Left cardiac atrium (tissue), 4 donors: ENCODE results near the gene CEACAM5. TPM values are rescaled to one million over a fixed set of nuclear protein-coding genes. Genes with fewer than 3 reads are reported as not detected.
"Not testable (repeated sequence)": the region's sequence is repeated elsewhere in the genome, so short reads cannot be mapped to it uniquely, and the experiment has no call there.

Experiments
- ATAC-seq, 2 donors: fragments of 200-7000 bp; cut with Tn5 transposase; one replicate each; pipeline ENCODE4 v1.9.1; 2020; ENCODE audit warnings: mild to moderate bottlenecking in 2 of 2, moderate library complexity in 2 of 2
- DNase-seq: peaks from one replicate; pipeline ENCODE4 v3.0.0-alpha.2; 2020
- intact Hi-C, 2 donors: fragments of 100-400 bp; cut with DNase I; formaldehyde crosslinking; loops; one replicate each; pipeline versions ENCODE4 v1.14.1 to v1.15.1; 2022 to 2023
- total RNA-seq, 2 donors: library from RNA; stranded (reverse); fragmentation: NEBNext Ultra II Directional; extraction: Animal tissue kit (Norgen Biotek cat#: 25700); gene quantifications; one replicate each; pipeline ENCODE4 v1.2.1, GENCODE V29; 2021
- donor health status: DM: no; HTN: yes; CAD: no.
- donor health status: DM: no; HTN: yes; CAD: no; lungs with severe emphysema.
- donor health status: DM: yes; HTN: yes; CAD: no.
- donor health status: Dilated cardiomyopathy.

The CEACAM5 gene
- total RNA-seq, 2 donors from 2014 or later: not detected

- DNase-seq (no peak), ATAC-seq (no peak)
Measured at GRCh38 chr19:41699231-41699967, 9.0 kb upstream of the CEACAM5 start.

GRCh38 chr19:41699968-41700323, 8.5 kb upstream of the CEACAM5 start:
- ATAC-seq (no peak), DNase-seq (no peak)
- intact Hi-C loops: no loop called here

More at GRCh38 chr19:41699231-41699967, 9.0 kb upstream of the CEACAM5 start:
- intact Hi-C loops: no loop called here

- ATAC-seq: no peak
- no peak for DNase-seq
- intact Hi-C loops: no loop called here
Measured at GRCh38 chr19:41700381-41701195, 7.8 kb upstream of the CEACAM5 start.

GRCh38 chr19:41701401-41702075, 6.9 kb upstream of the CEACAM5 start:
- DNase-seq (no peak), ATAC-seq (no peak)
- intact Hi-C loops: no loop called here

GRCh38 chr19:41702171-41702651, 6.2 kb upstream of the CEACAM5 start:
- DNase-seq (no peak), ATAC-seq (no peak)
- intact Hi-C loops: no loop called here

GRCh38 chr19:41703602-41704293, 4.7 kb upstream of the CEACAM5 start:
- no peak for DNase-seq

DNA sequence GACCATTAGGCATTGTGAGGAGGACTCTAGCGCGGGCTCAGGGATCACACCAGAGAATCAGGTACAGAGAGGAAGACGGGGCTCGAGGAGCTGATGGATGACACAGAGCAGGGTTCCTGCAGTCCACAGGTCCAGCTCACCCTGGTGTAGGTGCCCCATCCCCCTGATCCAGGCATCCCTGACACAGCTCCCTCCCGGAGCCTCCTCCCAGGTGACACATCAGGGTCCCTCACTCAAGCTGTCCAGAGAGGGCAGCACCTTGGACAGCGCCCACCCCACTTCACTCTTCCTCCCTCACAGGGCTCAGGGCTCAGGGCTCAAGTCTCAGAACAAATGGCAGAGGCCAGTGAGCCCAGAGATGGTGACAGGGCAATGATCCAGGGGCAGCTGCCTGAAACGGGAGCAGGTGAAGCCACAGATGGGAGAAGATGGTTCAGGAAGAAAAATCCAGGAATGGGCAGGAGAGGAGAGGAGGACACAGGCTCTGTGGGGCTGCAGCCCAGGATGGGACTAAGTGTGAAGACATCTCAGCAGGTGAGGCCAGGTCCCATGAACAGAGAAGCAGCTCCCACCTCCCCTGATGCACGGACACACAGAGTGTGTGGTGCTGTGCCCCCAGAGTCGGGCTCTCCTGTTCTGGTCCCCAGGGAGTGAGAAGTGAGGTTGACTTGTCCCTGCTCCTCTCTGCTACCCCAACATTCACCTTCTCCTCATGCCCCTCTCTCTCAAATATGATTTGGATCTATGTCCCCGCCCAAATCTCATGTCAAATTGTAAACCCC, 2.8 kb upstream of the CEACAM5 start:
- ATAC-seq (no peak), DNase-seq (no peak)
- intact Hi-C loops: no loop called here

More at GRCh38 chr19:41703602-41704293, 4.7 kb upstream of the CEACAM5 start:
- no peak for ATAC-seq
- intact Hi-C loops: no loop called here

DNA sequence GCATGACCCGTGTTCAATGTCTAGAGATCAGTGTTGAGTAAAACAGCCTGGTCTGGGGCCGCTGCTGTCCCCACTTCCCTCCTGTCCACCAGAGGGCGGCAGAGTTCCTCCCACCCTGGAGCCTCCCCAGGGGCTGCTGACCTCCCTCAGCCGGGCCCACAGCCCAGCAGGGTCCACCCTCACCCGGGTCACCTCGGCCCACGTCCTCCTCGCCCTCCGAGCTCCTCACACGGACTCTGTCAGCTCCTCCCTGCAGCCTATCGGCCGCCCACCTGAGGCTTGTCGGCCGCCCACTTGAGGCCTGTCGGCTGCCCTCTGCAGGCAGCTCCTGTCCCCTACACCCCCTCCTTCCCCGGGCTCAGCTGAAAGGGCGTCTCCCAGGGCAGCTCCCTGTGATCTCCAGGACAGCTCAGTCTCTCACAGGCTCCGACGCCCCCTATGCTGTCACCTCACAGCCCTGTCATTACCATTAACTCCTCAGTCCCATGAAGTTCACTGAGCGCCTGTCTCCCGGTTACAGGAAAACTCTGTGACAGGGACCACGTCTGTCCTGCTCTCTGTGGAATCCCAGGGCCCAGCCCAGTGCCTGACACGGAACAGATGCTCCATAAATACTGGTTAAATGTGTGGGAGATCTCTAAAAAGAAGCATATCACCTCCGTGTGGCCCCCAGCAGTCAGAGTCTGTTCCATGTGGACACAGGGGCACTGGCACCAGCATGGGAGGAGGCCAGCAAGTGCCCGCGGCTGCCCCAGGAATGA, 1.5 kb upstream of the CEACAM5 start:
- peak; percentile 59 to 74 for ATAC-seq
- peak; percentile 34 for DNase-seq

DNA sequence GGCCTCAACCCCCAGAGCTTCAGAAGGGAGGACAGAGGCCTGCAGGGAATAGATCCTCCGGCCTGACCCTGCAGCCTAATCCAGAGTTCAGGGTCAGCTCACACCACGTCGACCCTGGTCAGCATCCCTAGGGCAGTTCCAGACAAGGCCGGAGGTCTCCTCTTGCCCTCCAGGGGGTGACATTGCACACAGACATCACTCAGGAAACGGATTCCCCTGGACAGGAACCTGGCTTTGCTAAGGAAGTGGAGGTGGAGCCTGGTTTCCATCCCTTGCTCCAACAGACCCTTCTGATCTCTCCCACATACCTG, 969 bp upstream of the CEACAM5 start:
- ATAC-seq (no peak), DNase-seq (no peak)
- intact Hi-C loops: no loop called here

More for the DNA sequence above, 1.5 kb upstream of the CEACAM5 start:
- intact Hi-C loops: no loop called here

- no peak for ATAC-seq
- intact Hi-C loops: no loop called here
- DNase-seq: no peak
Measured at GRCh38 chr19:41707871-41708371, 505 bp upstream of the CEACAM5 start.

DNA sequence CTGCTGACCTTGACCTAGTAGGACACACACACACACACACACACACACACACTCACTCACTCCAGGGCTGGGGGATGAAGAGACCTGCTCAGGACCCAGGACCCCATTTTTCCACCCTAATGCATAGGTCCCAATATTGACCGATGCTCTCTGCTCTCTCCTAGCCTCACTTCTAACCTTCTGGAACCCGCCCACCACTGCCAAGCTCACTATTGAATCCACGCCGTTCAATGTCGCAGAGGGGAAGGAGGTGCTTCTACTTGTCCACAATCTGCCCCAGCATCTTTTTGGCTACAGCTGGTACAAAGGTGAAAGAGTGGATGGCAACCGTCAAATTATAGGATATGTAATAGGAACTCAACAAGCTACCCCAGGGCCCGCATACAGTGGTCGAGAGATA, 1.1 kb downstream of the CEACAM5 start:
- not testable (repeated sequence) for DNase-seq, ATAC-seq

DNA sequence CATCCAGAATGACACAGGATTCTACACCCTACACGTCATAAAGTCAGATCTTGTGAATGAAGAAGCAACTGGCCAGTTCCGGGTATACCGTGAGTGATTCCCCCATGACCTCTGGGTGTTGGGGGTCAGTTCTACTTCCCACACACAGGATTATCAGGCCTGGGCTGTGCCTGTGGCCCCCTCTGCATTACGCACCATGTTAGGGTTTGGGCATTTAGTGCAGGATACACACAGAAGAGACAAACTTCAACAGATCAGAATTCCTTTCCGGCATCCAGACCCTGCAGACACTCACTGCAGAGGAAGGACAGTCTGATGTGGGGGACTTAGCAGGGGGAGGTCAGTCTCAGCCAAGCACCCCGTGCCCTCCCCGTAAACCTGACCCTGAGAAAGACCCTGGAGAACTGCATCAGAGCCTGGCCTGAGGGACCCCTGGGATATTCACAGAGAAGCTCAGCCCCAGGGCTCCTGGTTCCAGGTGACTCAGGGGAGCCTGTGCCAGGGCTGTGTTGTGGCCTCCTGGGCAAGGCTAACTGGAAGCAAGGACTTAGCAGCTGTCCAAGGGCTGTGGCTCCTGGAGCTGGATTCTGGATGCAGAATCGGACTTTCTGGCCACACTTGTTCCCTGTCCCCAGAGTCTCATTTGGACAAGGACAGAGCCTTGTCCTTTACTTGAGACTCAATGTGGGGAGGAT, 1.7 kb downstream of the CEACAM5 start:
- DNase-seq (no peak), ATAC-seq (no peak)
- intact Hi-C loops: no loop called here

More for the DNA sequence above, 1.1 kb downstream of the CEACAM5 start:
- intact Hi-C loops: not testable (repeated sequence)

GRCh38 chr19:41711376-41712261, 3.2 kb downstream of the CEACAM5 start:
- no peak for DNase-seq
- intact Hi-C loops: no loop called here
- ATAC-seq: no peak

- intact Hi-C loops: no loop called here
- ATAC-seq (no peak), DNase-seq (no peak)
Measured at GRCh38 chr19:41714598-41714997, 6.2 kb downstream of the CEACAM5 start.

GRCh38 chr19:41718761-41719160, 10.3 kb downstream of the CEACAM5 start:
- ATAC-seq: no peak
- DNase-seq: no peak
- intact Hi-C loops: no loop called here

DNA sequence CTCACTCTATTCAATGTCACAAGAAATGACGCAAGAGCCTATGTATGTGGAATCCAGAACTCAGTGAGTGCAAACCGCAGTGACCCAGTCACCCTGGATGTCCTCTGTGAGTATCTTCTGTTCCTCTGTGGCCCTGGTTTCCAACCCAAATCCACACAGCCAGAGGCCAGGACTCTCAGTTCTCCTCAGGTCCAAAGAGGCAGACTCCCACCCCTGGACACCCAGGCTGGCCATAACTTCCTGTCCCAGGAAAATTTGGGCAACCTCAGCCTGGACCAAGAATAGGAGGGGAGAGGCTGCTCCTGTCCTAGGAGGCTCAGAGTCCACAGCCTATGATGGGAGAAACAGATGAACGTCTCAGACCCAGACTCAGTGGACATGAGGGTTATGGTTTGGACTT, 11.7 kb downstream of the CEACAM5 start:
- no peak for ATAC-seq
- intact Hi-C loops: no loop called here
- DNase-seq: no peak
